Activated naive CD4-positive, alpha-beta T cell treated with anti-CD3 and anti-CD28 coated beads, Interleukin-2, amount 50 U/mL, for 24 hours (primary cell): ENCODE results near the gene TFIP11.

Experiments used
- H3K27ac Mint-ChIP-seq: one replicate; pipeline ENCODE4 v1.8.0; 2021; ENCODE audit warnings: mild to moderate bottlenecking, mixed read lengths
- H3K27me3 Mint-ChIP-seq: one replicate; pipeline ENCODE4 v1.8.0; 2021; ENCODE audit warnings: mixed read lengths
- H3K36me3 Mint-ChIP-seq: one replicate; pipeline ENCODE4 v1.8.0; 2021; ENCODE audit warnings: mixed read lengths
- H3K4me1 Mint-ChIP-seq: one replicate; pipeline ENCODE4 v1.8.0; 2021; ENCODE audit warnings: mixed read lengths
- H3K4me3 Mint-ChIP-seq: one replicate; pipeline ENCODE4 v1.8.0; 2021; ENCODE audit warnings: mild to moderate bottlenecking, mixed read lengths
- H3K9me3 Mint-ChIP-seq: one replicate; pipeline ENCODE4 v1.8.0; 2021; ENCODE audit warnings: mixed read lengths

Gene TFIP11

DNA sequence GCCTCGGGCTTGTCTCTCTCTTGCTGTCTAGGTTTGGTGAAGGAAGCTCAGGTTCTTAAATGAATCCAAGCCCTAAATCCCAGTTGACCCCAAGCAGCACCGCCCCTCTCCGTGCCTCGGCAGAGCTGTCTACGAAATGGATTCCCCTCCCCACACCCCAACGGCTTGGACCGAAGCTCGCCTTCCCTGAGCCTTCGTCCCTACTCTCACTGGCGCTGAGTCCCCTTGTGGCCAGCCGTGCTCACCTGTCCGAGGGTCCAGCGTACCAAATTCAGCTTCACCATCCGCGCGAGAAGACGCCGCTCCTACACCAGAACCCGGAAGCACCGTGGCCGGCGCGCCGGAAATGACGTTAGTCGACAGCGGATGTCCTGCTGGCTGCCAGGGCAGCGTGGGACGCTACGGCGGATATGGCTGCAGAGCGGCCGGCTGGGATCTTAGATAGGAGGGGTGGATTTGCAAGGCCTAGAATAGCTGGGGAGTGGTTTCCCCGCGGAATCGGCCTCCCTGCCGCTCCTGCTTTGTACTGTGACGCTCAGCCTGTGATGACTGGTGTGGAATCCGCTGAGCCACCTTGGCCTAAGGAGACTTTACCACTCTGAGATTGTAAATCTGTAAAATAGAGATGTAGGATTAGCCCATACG is at the start of gene TFIP11:
Gene TFIP11 (minus strand): TSS at position 325 of the 645 bp plus-strand sequence. CDS start 2,201 bp downstream, outside the sequence.
- H3K4me1 Mint-ChIP-seq: peaks cover 47% of the 10 kb centered on the region
- H3K36me3 Mint-ChIP-seq: peaks cover 4% of the 10 kb centered on the region
- H3K9me3 Mint-ChIP-seq: no peaks in the 10 kb centered on the region
- peak within 1 kb of the TSS; percentile 91 for H3K27ac Mint-ChIP-seq
- peak within 1 kb of the TSS; percentile 98 for H3K4me3 Mint-ChIP-seq
- no peaks in the 10 kb centered on the region for H3K27me3 Mint-ChIP-seq

DNA sequence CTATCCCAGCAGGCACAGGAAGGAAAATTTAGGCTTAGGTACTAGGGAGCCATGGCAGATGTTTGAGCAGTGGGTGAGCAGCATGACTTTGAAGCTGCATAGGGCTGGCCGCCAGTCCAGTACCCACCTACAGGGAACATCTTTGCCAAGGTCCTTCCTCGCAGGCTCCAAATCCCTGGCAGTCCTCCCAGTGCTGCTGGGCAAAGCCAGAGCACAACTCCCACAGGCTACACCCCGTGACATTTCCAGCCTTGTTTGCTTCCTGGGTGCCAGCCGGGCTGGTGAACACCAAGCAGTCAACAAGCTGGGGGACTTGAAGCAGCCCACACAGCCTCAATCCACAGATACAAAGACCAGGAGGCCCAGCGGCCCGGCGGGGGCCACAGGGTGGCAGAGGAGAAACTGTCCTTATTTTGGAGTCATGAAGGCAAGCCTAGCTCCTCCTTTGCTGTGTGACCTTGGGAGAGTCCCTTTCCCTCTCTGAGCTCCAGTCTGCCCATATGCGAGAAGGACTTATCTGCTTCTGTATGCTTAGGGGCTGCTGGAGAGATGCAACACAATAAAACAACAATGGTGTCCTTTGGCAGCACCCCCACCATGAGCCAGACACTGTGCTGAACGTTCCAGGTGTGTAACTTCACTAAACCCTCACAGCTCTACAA is 49.6 kb upstream of the TFIP11 start:
- peaks cover 14% of the 10 kb centered on the region for H3K4me1 Mint-ChIP-seq
- H3K27ac Mint-ChIP-seq: no peak overlapping the region
- no peaks in the 10 kb centered on the region for H3K9me3 Mint-ChIP-seq
- no peak overlapping the region for H3K4me3 Mint-ChIP-seq
- no peaks in the 10 kb centered on the region for H3K36me3 Mint-ChIP-seq
- H3K27me3 Mint-ChIP-seq: no peaks in the 10 kb centered on the region

DNA sequence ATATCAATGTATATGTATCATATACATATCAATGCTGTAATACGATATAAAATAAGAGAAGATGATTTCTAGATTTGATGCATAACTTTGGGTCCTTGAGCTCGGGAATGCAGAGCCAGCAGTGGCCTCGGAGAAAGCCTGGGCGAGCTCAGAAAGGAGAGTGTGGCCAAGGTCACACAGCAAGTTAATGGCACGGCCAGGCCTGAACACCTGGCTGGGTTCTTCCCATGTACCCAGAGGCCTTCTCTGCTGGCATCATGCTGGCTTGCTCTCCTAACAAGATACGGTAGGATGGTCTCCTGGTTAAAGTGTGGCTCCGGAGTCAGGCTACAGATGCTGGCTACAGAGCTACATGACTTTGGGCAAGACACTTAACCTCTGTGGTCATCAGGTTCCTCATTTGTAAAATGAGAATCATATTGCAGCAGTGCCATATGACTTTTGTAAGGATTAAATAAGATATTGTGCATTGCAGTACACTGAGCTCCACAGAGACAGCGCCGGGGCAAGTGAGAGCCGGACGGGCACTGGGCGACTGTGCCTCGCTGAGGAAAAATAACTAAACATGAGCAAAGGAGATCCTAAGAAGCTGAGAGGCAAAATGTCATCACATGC is 47.8 kb upstream of the TFIP11 start:
- Mint-ChIP-seq H3K4me1 (peaks cover 14% of the 10 kb centered on the region), H3K27ac (no peak overlapping the region)

DNA sequence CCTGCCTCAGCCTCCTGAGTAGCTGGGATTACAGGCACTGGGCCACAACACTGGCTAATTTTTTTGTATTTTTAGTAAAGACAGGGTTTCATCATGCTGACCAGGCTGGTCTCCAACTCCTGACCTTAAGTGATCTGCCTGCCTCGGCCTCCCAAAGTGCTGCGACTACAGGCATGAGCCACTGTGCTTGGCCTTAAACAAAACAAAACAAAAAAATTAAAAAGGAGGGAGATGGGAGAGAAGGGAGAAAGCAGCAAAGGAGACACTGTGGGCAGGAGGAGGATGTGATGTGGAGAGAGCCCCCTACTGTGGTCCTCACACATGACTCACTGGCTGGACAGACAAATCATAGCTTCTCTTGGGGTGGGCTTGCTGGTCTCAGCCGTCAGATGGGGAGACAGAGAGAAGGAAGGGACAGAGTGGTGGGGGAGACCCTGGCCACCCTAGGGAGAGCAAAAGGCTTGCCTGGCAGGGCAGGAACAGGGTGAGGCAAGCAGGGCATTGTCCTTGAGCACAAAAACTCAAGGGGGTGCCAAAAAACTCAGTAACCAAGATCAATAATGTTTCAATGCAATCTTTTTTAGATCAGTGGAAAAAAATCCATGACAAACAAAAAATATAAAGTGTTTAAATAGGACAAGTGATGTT is 46.1 kb upstream of the TFIP11 start:
- Mint-ChIP-seq H3K4me1 (peaks cover 4% of the 10 kb centered on the region), H3K4me3 (no peak overlapping the region), H3K27ac (no peak overlapping the region)

More for the DNA sequence above, 47.8 kb upstream of the TFIP11 start:
- no peaks in the 10 kb centered on the region for H3K36me3 Mint-ChIP-seq
- no peaks in the 10 kb centered on the region for H3K9me3 Mint-ChIP-seq
- H3K4me3 Mint-ChIP-seq: no peak overlapping the region
- H3K27me3 Mint-ChIP-seq: no peaks in the 10 kb centered on the region

GRCh38 chr22:26556904-26557303 is 44.6 kb upstream of the TFIP11 start:
- Mint-ChIP-seq H3K9me3 (no peaks in the 10 kb centered on the region), H3K27ac (no peak overlapping the region), H3K4me3 (no peak overlapping the region), H3K36me3 (no peaks in the 10 kb centered on the region), H3K4me1 (peaks cover 4% of the 10 kb centered on the region), H3K27me3 (no peaks in the 10 kb centered on the region)

More for the DNA sequence above, 46.1 kb upstream of the TFIP11 start:
- no peaks in the 10 kb centered on the region for H3K27me3 Mint-ChIP-seq
- no peaks in the 10 kb centered on the region for H3K9me3 Mint-ChIP-seq
- no peaks in the 10 kb centered on the region for H3K36me3 Mint-ChIP-seq

- Mint-ChIP-seq H3K27ac (no peak overlapping the region), H3K27me3 (no peaks in the 10 kb centered on the region), H3K36me3 (no peaks in the 10 kb centered on the region), H3K4me3 (no peak overlapping the region), H3K4me1 (peaks cover 4% of the 10 kb centered on the region), H3K9me3 (no peaks in the 10 kb centered on the region)
Measured at GRCh38 chr22:26555478-26555877, 43.2 kb upstream of the TFIP11 start.

DNA sequence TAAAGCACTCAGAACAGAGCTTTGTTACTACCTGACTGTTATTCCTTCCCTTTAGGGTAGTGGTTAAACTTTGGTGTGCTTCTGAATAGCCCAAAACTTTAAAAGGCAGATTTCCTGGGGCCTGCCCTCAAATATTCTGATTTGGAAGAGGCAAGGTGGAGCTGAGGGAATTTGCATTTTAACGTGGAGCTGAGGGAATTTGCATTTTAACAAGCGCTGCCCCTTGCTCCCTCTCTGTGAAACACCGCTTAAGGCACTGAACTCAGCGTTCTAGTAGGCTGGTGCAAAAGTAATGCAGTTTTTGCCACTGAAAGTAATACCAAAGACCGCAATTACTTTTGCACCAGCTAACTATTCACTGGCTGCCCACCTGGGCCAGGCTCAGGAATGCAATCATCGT is 42.7 kb upstream of the TFIP11 start:
- no peak overlapping the region for H3K4me3 Mint-ChIP-seq
- no peaks in the 10 kb centered on the region for H3K9me3 Mint-ChIP-seq
- no peaks in the 10 kb centered on the region for H3K27me3 Mint-ChIP-seq
- peaks cover 4% of the 10 kb centered on the region for H3K4me1 Mint-ChIP-seq
- H3K27ac Mint-ChIP-seq: no peak overlapping the region
- no peaks in the 10 kb centered on the region for H3K36me3 Mint-ChIP-seq

GRCh38 chr22:26553056-26553752 is 40.9 kb upstream of the TFIP11 start:
- Mint-ChIP-seq H3K9me3 (no peaks in the 10 kb centered on the region), H3K27ac (no peak overlapping the region), H3K27me3 (no peaks in the 10 kb centered on the region), H3K36me3 (no peaks in the 10 kb centered on the region), H3K4me1 (peaks cover under 1% of the 10 kb centered on the region), H3K4me3 (no peak overlapping the region)

DNA sequence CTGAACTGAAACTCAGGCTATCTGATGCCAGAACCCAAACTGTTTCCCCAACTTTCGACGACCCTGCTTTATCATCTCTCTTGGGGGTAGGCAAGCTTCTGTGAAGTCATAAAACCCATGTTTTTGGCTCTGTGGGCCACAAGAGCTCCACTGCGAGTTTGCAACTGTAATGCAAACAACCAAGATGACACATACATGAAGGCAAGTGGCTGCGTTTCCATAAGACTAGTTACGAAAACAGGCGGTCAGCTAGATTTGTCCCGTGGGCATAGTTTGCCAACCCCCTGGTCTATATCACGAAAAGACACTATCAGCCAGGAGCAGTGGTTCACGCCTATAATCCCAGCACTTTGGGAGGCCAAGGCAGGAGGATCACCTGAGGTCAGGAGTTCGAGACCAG is 40.2 kb upstream of the TFIP11 start:
- H3K4me1 Mint-ChIP-seq: peaks cover 6% of the 10 kb centered on the region
- H3K27me3 Mint-ChIP-seq: no peaks in the 10 kb centered on the region
- no peak overlapping the region for H3K27ac Mint-ChIP-seq
- no peak overlapping the region for H3K4me3 Mint-ChIP-seq
- no peaks in the 10 kb centered on the region for H3K36me3 Mint-ChIP-seq
- no peaks in the 10 kb centered on the region for H3K9me3 Mint-ChIP-seq

- Mint-ChIP-seq H3K4me3 (no peak overlapping the region), H3K4me1 (peaks cover 13% of the 10 kb centered on the region), H3K36me3 (peaks cover 1% of the 10 kb centered on the region), H3K27ac (no peak overlapping the region), H3K27me3 (no peaks in the 10 kb centered on the region), H3K9me3 (no peaks in the 10 kb centered on the region)
Measured at GRCh38 chr22:26551568-26551967, 39.3 kb upstream of the TFIP11 start.

- Mint-ChIP-seq H3K4me3 (no peak overlapping the region), H3K4me1 (peaks cover 19% of the 10 kb centered on the region), H3K27ac (no peak overlapping the region), H3K27me3 (no peaks in the 10 kb centered on the region), H3K36me3 (peaks cover 4% of the 10 kb centered on the region), H3K9me3 (no peaks in the 10 kb centered on the region)
Measured at GRCh38 chr22:26550498-26551033, 38.3 kb upstream of the TFIP11 start.

DNA sequence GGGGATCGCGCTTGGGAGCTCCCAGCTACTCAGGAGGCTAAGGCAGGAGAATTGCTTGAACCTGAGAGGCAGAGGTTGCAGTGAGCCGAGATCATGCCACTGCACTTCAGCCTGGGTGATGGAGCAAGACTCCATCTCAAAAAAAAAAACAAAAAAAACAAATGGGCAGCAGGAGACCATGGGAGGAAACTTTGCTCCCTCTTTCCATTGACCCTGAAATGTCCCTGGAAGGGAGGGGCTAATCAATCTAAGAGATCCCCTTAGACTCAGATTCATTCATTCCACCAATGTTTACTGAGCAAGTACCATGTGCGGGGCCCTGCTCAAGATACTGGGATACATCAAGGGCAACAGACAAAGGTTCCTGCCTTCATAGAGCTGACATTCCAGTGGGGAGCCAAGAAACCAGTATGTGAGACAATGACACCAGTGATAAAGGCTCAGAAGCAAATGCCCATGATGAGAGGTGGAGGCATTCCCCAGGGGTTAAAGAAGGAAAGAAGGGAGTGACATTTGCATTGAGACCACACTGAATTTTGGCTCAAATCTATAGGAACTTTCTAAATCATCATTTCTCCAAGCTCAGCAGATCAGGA is 37.7 kb upstream of the TFIP11 start:
- H3K36me3 Mint-ChIP-seq: peaks cover 4% of the 10 kb centered on the region
- H3K4me1 Mint-ChIP-seq: peaks cover 19% of the 10 kb centered on the region
- H3K27ac Mint-ChIP-seq: no peak overlapping the region
- H3K9me3 Mint-ChIP-seq: no peaks in the 10 kb centered on the region
- H3K27me3 Mint-ChIP-seq: no peaks in the 10 kb centered on the region
- H3K4me3 Mint-ChIP-seq: no peak overlapping the region

DNA sequence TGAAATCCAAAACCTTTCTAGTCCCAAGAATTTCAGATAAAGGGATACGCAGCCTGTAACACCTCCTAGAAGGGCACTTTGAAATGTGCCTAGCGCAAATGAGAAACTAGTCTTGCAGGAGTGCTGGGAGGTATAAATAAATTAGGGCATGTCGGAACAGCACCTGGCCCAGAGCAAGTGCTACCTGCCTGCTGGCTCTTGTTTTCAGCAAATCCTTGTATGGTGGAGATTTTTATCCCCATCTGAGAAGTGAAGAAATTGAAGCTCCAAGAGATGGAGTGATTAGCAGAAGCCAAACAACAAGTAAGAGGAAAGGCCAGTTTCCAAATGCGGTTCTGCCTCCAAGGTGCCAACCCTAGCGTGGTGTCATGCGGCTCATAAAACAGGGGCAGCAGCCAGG is 36.7 kb upstream of the TFIP11 start:
- Mint-ChIP-seq H3K27ac (no peak overlapping the region), H3K36me3 (peaks cover 4% of the 10 kb centered on the region), H3K4me1 (peaks cover 19% of the 10 kb centered on the region), H3K27me3 (no peaks in the 10 kb centered on the region), H3K9me3 (no peaks in the 10 kb centered on the region), H3K4me3 (no peak overlapping the region)

GRCh38 chr22:26548303-26548702 is 36.0 kb upstream of the TFIP11 start:
- Mint-ChIP-seq H3K27ac (peak overlapping the region; percentile 65), H3K36me3 (peaks cover 4% of the 10 kb centered on the region), H3K9me3 (no peaks in the 10 kb centered on the region), H3K27me3 (no peaks in the 10 kb centered on the region), H3K4me3 (no peak overlapping the region), H3K4me1 (peaks cover 19% of the 10 kb centered on the region)

DNA sequence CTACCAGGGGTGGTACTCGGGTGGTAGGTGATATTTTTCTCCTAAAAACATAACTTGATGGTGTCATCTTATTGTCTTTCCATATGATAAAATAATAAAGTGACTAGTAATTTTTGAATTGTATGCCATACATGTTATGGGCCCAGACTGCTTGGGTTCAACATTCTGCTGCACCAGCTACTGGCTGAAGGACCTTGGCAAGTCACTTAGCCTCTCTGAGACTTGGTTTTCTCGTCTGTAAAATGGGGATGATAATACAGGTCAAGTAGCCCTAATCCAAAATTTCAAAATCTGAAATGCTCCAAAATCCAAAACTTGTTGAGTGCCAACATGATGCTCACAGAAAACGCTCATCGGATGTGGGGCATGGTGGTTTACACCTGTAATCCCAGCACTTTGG is 35.6 kb upstream of the TFIP11 start:
- peaks cover 4% of the 10 kb centered on the region for H3K36me3 Mint-ChIP-seq
- no peaks in the 10 kb centered on the region for H3K27me3 Mint-ChIP-seq
- no peak overlapping the region for H3K4me3 Mint-ChIP-seq
- H3K27ac Mint-ChIP-seq: no peak overlapping the region
- peaks cover 19% of the 10 kb centered on the region for H3K4me1 Mint-ChIP-seq
- H3K9me3 Mint-ChIP-seq: no peaks in the 10 kb centered on the region
